Measurements from ENCODE around the gene HAAO.

The HAAO gene

DNA sequence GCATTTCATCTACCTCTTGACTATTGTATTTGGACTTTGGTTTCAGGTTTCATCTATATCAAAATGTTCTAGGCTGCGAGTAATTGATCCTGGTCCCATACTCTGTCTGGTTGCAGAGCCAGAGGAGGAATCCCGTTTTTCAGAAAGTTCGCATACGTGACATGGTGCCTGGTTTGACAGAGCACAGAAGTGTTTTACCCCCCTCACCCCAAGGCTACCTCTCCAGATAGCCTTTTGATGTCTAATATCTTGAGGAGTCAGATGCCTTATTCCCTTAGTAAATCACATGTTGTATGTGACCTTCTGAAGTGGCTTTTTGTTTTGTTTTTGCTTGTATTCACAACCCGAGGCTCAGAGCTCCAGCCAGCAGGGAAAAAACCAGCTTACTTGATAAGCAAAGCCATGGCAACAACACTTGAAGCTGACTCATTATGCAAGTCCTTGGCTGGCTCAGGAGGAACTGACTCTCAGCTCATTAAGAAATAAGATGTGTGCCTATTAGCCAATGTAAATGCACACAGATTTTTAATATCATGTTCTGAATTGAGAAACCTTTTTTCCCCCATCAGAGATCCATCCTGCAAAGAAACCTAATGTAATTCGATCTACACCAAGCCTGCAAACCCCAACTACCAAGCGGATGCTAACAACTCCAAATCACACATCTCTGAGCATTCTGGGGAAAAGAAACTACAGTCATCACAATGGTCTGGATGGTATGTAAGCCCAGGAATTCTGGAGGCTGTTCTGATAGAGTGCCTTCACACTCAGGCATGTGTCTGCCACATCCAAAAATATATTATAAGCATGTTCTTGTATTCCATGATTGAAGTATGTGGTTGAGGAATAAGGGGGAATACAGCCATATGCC, 69.8 kb downstream of the HAAO start:
- Histone ChIP-seq H3K27ac (peak overlapping the region; percentile 17), H3K4me3 (ENCODE audit: low read depth, low read length) (no peak overlapping the region), H3K36me3 (replicated peaks) (no peaks in the 10 kb centered on the region), H3K27me3 (replicated peaks) (no peaks in the 10 kb centered on the region)
- in situ Hi-C loops (cut with HindIII; ENCODE audit: low pct_ligation_motif_present, low sequenced_read_pairs) = no loop called here
- TF ChIP-seq, protein P1, sequence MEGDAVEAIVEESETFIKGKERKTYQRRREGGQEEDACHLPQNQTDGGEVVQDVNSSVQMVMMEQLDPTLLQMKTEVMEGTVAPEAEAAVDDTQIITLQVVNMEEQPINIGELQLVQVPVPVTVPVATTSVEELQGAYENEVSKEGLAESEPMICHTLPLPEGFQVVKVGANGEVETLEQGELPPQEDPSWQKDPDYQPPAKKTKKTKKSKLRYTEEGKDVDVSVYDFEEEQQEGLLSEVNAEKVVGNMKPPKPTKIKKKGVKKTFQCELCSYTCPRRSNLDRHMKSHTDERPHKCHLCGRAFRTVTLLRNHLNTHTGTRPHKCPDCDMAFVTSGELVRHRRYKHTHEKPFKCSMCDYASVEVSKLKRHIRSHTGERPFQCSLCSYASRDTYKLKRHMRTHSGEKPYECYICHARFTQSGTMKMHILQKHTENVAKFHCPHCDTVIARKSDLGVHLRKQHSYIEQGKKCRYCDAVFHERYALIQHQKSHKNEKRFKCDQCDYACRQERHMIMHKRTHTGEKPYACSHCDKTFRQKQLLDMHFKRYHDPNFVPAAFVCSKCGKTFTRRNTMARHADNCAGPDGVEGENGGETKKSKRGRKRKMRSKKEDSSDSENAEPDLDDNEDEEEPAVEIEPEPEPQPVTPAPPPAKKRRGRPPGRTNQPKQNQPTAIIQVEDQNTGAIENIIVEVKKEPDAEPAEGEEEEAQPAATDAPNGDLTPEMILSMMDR (IDR thresholded peaks at IDR 0.05; ENCODE audit: low read depth, low read length, missing control alignments) = no peak
- DNase-seq = peak; percentile 94

DNA sequence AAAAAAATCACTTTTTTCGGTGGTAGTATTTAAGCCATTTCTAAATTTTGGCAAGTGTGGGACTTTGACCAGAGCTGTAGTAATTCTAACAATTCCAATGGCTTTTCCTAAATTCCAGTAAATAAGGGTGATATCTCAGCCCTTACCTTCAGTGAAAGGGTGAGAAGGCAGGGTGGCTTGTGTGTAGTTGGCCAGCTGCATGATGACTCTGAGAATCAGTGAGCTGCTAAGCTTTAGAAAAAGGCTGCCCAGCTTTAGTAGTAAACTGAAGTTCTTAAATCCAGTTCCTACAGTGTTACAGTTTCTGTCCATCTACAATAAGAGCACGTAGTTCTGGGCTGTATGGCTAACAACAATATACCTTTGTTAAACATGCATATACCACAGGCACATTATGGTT, 70.5 kb downstream of the HAAO start:
- Histone ChIP-seq H3K27ac (peak overlapping the region; percentile 10), H3K27me3 (replicated peaks) (no peaks in the 10 kb centered on the region), H3K4me3 (ENCODE audit: low read depth, low read length) (no peak overlapping the region), H3K36me3 (replicated peaks) (no peaks in the 10 kb centered on the region)
- DNase-seq = no peak
- TF ChIP-seq, protein P1 (IDR thresholded peaks at IDR 0.05; ENCODE audit: low read depth, low read length, missing control alignments) = no peak
- in situ Hi-C loops (cut with HindIII; ENCODE audit: low pct_ligation_motif_present, low sequenced_read_pairs) = no loop called here

Measured in brain microvascular endothelial cell (primary cell).